GM12878 (cell line): Measurements from ENCODE around the gene ACTG1. TPM values are rescaled to one million over a fixed set of nuclear protein-coding genes. Genes with fewer than 3 reads are reported as not detected.
A peak's percentile ranks its signal among the peaks of the same experiment; 100 is the strongest.

Source experiments
- ATAC-seq: fragments of 200-7000 bp; cut with Tn5 transposase; 3 replicates; pipeline ENCODE4 v1.9.1; 2020; ENCODE audit warnings: mild to moderate bottlenecking, moderate library complexity
- BruUV-seq: library from RNA; stranded (reverse); fragments of 400-500 nt; replicated peaks from 2 replicates; lab custom pipeline; 2021; lab: Mats Ljungman, UMichigan
- CTCF ChIA-PET: fragments of 300-600 bp; sonication (Branson Sonifier 250); formaldehyde crosslinking; extraction: SDS; loops from one replicate; lab custom pipeline; 2021; ENCODE audit warnings: inconsistent platforms; lab: Yijun Ruan, JAX
- POLR2A ChIA-PET: fragments of 350-600 bp; formaldehyde crosslinking; extraction: SDS; loops from one replicate; lab custom pipeline; 2021; ENCODE audit warnings: inconsistent platforms; lab: Charles Lee
- RAD21 ChIA-PET: fragments of 300-600 bp; sonication (Branson Sonifier 250); formaldehyde crosslinking; loops from one replicate; lab custom pipeline; 2023; ENCODE audit warnings: antibody characterized with exemption; ENCODE audit not compliant: unreplicated experiment; lab: Charles Lee
- SMC1A ChIA-PET: fragments of 300-600 bp; sonication (Branson Sonifier 250); formaldehyde crosslinking; loops from one replicate; lab custom pipeline; 2023; ENCODE audit not compliant: unreplicated experiment, uncharacterized antibody; lab: Charles Lee
- DNase-seq: peaks from one replicate; pipeline ENCODE4 v3.0.0-alpha.2; 2011; ENCODE audit warnings: low read depth, low spot score
- FAIRE-seq: peaks from 3 replicates; lab custom pipeline; 2011; peaks lifted over from hg19 to GRCh38; lab: Jason Lieb, UNC
- H2AFZ ChIP-seq: 2 replicates; pipeline ENCODE4 v1.6.0; 2011; ENCODE audit warnings: low read depth, low read length, control low read depth; ENCODE audit not compliant: control insufficient read depth
- H3K27ac ChIP-seq: 2 replicates; pipeline ENCODE4 v1.5.1; 2011; ENCODE audit warnings: control low read depth; ENCODE audit not compliant: control insufficient read depth, insufficient read depth
- H3K27me3 ChIP-seq, 2 experiments: replicated peaks in 1 of 2; 2 replicates each; pipeline versions ENCODE4 v1.6.0 to v1.6.1; 2011; ENCODE audit warnings: low read length in 1 of 2; ENCODE audit not compliant: control insufficient read depth in 2 of 2, insufficient read depth in 2 of 2
- H3K36me3 ChIP-seq, 2 experiments: 2 replicates each; pipeline ENCODE4 v1.5.1; 2011; ENCODE audit warnings: low read length in 1 of 2; ENCODE audit not compliant: control insufficient read depth in 2 of 2, insufficient read depth in 2 of 2
- H3K4me1 ChIP-seq: 2 replicates; pipeline ENCODE4 v1.6.1; 2011; ENCODE audit warnings: mild to moderate bottlenecking, low read length, moderate library complexity, mixed read lengths; ENCODE audit not compliant: control insufficient read depth, insufficient read depth
- H3K4me2 ChIP-seq: 2 replicates; pipeline ENCODE4 v1.6.0; 2011; ENCODE audit warnings: control low read depth; ENCODE audit not compliant: control insufficient read depth, insufficient read depth
- H3K4me3 ChIP-seq: fragments of 200-600 bp; sonication (generic); 2 replicates; pipeline ENCODE4 v1.5.1; 2016
- H3K79me2 ChIP-seq: 2 replicates; pipeline ENCODE4 v1.6.0; 2011; ENCODE audit warnings: low read length; ENCODE audit not compliant: control insufficient read depth, insufficient read depth
- H3K9ac ChIP-seq: 2 replicates; pipeline ENCODE4 v1.8.0; 2011; ENCODE audit warnings: low read length, control low read depth, mixed read lengths; ENCODE audit not compliant: control insufficient read depth, insufficient read depth
- H3K9me3 ChIP-seq: replicated peaks from 3 replicates; pipeline ENCODE4 v1.5.1; 2011; ENCODE audit warnings: mild to moderate bottlenecking, low read length; ENCODE audit not compliant: control insufficient read depth, insufficient read depth
- H4K20me1 ChIP-seq: 2 replicates; pipeline ENCODE4 v1.6.0; 2011; ENCODE audit not compliant: control insufficient read depth, insufficient read depth
- HDGF ChIP-seq: fragments of 450-650 bp; IDR thresholded peaks from 2 replicates; pipeline ENCODE4 v1.6.1; 2016; ENCODE audit warnings: antibody characterized with exemption
- IKZF1 ChIP-seq: fragments of 450-650 bp; conservative IDR thresholded peaks from 2 replicates; pipeline ENCODE4 v1.6.1; 2017; ENCODE audit warnings: antibody characterized with exemption, mild to moderate bottlenecking
- MXI1 ChIP-seq: fragments of 150-350 bp; IDR thresholded peaks from 2 replicates; pipeline ENCODE4 v1.6.1; 2011; ENCODE audit warnings: low read depth, mild to moderate bottlenecking, inconsistent platforms, low read length, improper control_type of control experiment
- NFIC ChIP-seq: IDR thresholded peaks from 2 replicates; pipeline ENCODE4 v1.6.1; 2012; ENCODE audit warnings: low read depth, mild to moderate bottlenecking, inconsistent platforms, low read length, moderate library complexity
- NR2F1 ChIP-seq: fragments of 450-650 bp; conservative IDR thresholded peaks from 2 replicates; pipeline ENCODE4 v1.6.1; 2017; ENCODE audit warnings: mild to moderate bottlenecking
- SMAD5 ChIP-seq: IDR thresholded peaks from 2 replicates; pipeline ENCODE4 v1.6.1; 2016; ENCODE audit warnings: antibody characterized with exemption, low read depth
- TAF1 ChIP-seq: IDR thresholded peaks from 2 replicates; pipeline ENCODE4 v1.6.1; 2011; ENCODE audit warnings: mild to moderate bottlenecking, low read depth, low read length, borderline replicate concordance
- WGBS: methylation state at CpG from one replicate; pipeline ENCODE4 v1.1.6; 2016; ENCODE audit warnings: low lambda C conversion rate; ENCODE audit not compliant: insufficient replicate concordance, insufficient coverage; ENCODE audit errors: missing lambda C conversion rate; 5-methylcytosine and 5-hydroxymethylcytosine counted together
- in situ Hi-C: fragments of 300-500 bp; cut with MboI; formaldehyde crosslinking; loops from 9 replicates; pipeline ENCODE4 v1.14.3; 2018; ENCODE audit warnings: mixed read lengths
- intact Hi-C: fragments of 100-400 bp; cut with micrococcal nuclease; formaldehyde crosslinking; loops from one replicate; pipeline ENCODE4 v1.14.2; 2022; ENCODE audit not compliant: unreplicated experiment
- polyA plus RNA-seq, 11 experiments: library from polyadenylated mRNA; depleted of rRNA in 4 of 11; unstranded in 6 of 11; stranded (reverse) in 5 of 11; fragments of >200 nt; fragmentation: Nextera tagmentation in 4 of 11; fragmentation: Illumina TruSeq in 1 of 11; extraction: Ambion mirVana in 4 of 11; extraction: Trizol in 1 of 11; gene quantifications; 1 replicate in 1 of 11; 2 replicates in 10 of 11; pipeline versions ENCODE4 v1.2.1 to v1.2.3, GENCODE V29; 2011 to 2016; ENCODE audit warnings: inconsistent platforms in 2 of 11, missing spikeins in 2 of 11, low read depth in 1 of 11
- total RNA-seq, 4 experiments: library from RNA; depleted of rRNA in 3 of 4; stranded (reverse); fragments of >200 nt in 3 of 4; fragmentation: Illumina TruSeq in 1 of 4; extraction: Trizol in 1 of 4; gene quantifications; 2 replicates each; pipeline versions ENCODE4 v1.2.1 to v1.2.3, GENCODE V29; 2013 to 2021
- TF ChIP-seq, protein P1 (sequence below): fragments of 450-650 bp; IDR thresholded peaks from 2 replicates; pipeline ENCODE4 v1.6.1; 2017; ENCODE audit warnings: mild to moderate bottlenecking, moderate library complexity
- TF ChIP-seq, protein P2 (sequence below): fragments of 450-650 bp; conservative IDR thresholded peaks from 2 replicates; pipeline ENCODE4 v1.6.1; 2017; ENCODE audit warnings: mild to moderate bottlenecking, moderate library complexity
- TF ChIP-seq, protein P3 (sequence below): fragments of 150-350 bp; IDR thresholded peaks from 2 replicates; pipeline ENCODE4 v1.6.1; 2016; ENCODE audit warnings: low read depth, low read length
- TF ChIP-seq, protein P4 (sequence below): IDR thresholded peaks from 2 replicates; pipeline ENCODE4 v1.6.1; 2011; ENCODE audit warnings: mild to moderate bottlenecking, low read depth, low read length, moderate library complexity; ENCODE audit not compliant: insufficient replicate concordance

ACTG1 gene
- total and polyA plus RNA-seq, 10 of the 15 experiments (the other 5 are each of a cell fraction or from before 2014, with no cell fraction given), result 810 to 6,105 (median 3,650) TPM

DNA sequence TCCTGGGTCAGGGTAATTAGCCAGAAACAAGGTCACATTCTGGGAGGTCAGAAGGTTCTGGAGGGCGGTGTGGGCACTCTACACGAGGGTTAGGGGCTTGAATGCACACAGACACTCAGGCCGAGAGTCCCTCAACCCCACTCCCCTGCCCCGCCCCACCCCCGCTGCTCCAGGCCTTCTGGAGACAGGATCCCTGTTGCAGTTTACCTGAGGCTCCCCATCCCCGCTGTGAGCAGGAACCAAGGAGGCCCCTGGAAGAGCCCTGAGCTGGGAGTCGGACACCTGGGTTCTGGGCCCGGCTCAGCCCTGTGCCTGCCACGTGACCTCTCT, 4.4 kb upstream of the ACTG1 start (continued):
- TF ChIP-seq, protein P1, sequence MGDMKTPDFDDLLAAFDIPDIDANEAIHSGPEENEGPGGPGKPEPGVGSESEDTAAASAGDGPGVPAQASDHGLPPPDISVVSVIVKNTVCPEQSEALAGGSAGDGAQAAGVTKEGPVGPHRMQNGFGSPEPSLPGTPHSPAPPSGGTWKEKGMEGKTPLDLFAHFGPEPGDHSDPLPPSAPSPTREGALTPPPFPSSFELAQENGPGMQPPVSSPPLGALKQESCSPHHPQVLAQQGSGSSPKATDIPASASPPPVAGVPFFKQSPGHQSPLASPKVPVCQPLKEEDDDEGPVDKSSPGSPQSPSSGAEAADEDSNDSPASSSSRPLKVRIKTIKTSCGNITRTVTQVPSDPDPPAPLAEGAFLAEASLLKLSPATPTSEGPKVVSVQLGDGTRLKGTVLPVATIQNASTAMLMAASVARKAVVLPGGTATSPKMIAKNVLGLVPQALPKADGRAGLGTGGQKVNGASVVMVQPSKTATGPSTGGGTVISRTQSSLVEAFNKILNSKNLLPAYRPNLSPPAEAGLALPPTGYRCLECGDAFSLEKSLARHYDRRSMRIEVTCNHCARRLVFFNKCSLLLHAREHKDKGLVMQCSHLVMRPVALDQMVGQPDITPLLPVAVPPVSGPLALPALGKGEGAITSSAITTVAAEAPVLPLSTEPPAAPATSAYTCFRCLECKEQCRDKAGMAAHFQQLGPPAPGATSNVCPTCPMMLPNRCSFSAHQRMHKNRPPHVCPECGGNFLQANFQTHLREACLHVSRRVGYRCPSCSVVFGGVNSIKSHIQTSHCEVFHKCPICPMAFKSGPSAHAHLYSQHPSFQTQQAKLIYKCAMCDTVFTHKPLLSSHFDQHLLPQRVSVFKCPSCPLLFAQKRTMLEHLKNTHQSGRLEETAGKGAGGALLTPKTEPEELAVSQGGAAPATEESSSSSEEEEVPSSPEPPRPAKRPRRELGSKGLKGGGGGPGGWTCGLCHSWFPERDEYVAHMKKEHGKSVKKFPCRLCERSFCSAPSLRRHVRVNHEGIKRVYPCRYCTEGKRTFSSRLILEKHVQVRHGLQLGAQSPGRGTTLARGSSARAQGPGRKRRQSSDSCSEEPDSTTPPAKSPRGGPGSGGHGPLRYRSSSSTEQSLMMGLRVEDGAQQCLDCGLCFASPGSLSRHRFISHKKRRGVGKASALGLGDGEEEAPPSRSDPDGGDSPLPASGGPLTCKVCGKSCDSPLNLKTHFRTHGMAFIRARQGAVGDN, result no peak
- no peak for TF ChIP-seq TAF1
- no peak for TF ChIP-seq NFIC
- TF ChIP-seq MXI1, result no peak; the same call in 1 of the 2 replicates
- no peak for TF ChIP-seq SMAD5
- TF ChIP-seq NR2F1, result peak; percentile 24; the same call in 1 of the 2 replicates

DNA sequence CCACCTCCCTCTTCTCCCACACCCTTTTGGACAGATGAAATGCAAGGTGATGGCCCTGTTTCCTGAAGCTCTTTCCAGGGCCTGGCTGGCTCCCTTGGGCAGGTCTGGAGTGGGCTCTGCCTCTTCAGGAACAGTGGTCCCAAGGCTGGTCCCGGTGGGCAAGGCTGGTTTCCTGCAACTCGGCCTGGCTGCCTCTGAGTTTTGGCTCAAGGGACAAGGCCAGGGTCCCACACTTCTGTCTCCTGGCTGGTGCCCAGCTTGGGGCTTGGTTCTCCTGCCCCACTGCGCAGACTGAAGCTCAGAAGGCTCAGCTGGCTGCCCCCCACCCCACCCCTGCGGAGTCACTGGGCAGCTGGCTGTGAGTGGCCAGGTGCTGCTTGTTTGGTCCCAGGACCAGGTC, 3.8 kb upstream of the ACTG1 start:
- FAIRE-seq, result no peak
- TF ChIP-seq, protein P2, sequence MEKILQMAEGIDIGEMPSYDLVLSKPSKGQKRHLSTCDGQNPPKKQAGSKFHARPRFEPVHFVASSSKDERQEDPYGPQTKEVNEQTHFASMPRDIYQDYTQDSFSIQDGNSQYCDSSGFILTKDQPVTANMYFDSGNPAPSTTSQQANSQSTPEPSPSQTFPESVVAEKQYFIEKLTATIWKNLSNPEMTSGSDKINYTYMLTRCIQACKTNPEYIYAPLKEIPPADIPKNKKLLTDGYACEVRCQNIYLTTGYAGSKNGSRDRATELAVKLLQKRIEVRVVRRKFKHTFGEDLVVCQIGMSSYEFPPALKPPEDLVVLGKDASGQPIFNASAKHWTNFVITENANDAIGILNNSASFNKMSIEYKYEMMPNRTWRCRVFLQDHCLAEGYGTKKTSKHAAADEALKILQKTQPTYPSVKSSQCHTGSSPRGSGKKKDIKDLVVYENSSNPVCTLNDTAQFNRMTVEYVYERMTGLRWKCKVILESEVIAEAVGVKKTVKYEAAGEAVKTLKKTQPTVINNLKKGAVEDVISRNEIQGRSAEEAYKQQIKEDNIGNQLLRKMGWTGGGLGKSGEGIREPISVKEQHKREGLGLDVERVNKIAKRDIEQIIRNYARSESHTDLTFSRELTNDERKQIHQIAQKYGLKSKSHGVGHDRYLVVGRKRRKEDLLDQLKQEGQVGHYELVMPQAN, result no peak
- TF ChIP-seq, protein P3, sequence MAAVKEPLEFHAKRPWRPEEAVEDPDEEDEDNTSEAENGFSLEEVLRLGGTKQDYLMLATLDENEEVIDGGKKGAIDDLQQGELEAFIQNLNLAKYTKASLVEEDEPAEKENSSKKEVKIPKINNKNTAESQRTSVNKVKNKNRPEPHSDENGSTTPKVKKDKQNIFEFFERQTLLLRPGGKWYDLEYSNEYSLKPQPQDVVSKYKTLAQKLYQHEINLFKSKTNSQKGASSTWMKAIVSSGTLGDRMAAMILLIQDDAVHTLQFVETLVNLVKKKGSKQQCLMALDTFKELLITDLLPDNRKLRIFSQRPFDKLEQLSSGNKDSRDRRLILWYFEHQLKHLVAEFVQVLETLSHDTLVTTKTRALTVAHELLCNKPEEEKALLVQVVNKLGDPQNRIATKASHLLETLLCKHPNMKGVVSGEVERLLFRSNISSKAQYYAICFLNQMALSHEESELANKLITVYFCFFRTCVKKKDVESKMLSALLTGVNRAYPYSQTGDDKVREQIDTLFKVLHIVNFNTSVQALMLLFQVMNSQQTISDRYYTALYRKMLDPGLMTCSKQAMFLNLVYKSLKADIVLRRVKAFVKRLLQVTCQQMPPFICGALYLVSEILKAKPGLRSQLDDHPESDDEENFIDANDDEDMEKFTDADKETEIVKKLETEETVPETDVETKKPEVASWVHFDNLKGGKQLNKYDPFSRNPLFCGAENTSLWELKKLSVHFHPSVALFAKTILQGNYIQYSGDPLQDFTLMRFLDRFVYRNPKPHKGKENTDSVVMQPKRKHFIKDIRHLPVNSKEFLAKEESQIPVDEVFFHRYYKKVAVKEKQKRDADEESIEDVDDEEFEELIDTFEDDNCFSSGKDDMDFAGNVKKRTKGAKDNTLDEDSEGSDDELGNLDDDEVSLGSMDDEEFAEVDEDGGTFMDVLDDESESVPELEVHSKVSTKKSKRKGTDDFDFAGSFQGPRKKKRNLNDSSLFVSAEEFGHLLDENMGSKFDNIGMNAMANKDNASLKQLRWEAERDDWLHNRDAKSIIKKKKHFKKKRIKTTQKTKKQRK, result no peak
- TF ChIP-seq IKZF1, result 0 out of 2 replicates have a peak, but pooled peaks have one; percentile 20
- no peak for TF ChIP-seq HDGF
- TF ChIP-seq, protein P4, sequence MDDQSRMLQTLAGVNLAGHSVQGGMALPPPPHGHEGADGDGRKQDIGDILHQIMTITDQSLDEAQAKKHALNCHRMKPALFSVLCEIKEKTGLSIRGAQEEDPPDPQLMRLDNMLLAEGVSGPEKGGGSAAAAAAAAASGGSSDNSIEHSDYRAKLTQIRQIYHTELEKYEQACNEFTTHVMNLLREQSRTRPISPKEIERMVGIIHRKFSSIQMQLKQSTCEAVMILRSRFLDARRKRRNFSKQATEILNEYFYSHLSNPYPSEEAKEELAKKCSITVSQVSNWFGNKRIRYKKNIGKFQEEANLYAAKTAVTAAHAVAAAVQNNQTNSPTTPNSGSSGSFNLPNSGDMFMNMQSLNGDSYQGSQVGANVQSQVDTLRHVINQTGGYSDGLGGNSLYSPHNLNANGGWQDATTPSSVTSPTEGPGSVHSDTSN, result no peak

More for the DNA sequence above, 3.8 kb upstream of the ACTG1 start:
- Histone ChIP-seq H3K27ac (peak overlapping the region; percentile 100), H3K27me3 (no peaks in the 10 kb centered on the region), H3K4me3 (peak overlapping the region; percentile 72), H2AFZ (no peak overlapping the region), H3K79me2 (peaks cover 74% of the 10 kb centered on the region), H3K9ac (peak overlapping the region; percentile 87), H4K20me1 (peaks cover 4% of the 10 kb centered on the region), H3K9me3 (no peaks in the 10 kb centered on the region; the same call in 2 of the 3 replicates), H3K36me3 (peaks cover 3 to 6% of the 10 kb centered on the region in 2 experiments), H3K4me1 (peaks cover 33% of the 10 kb centered on the region), H3K4me2 (peak overlapping the region; percentile 100)
- POLR2A ChIA-PET, result interaction anchor here (0.5 to 2.1 kb wide), 11 partner anchors 8 to 788 kb away, joined by 3 to 11 read pairs (median 5); partner anchors contain the start of gene FAAP100
- 13% methylated on average over 4 of the region's 4 CpGs for WGBS
- CTCF ChIA-PET, result interaction anchor here (5.5 kb wide), 1 partner anchor 84 kb away, joined by 47 read pairs; no protein-coding TSS in a partner anchor
- BruUV-seq, result no TSS peak
- DNase-seq, result no peak
- ATAC-seq, result no peak
- intact Hi-C loops, result loop anchor here (2.0 to 10.0 kb wide), 3 partner anchors 36 to 262 kb away; partner anchors contain the start of gene FAAP100
- SMC1A ChIA-PET, result interaction anchor here (0.8 to 1.1 kb wide), 3 partner anchors 45 to 84 kb away, joined by 3 to 4 read pairs (median 3); no protein-coding TSS in a partner anchor
- RAD21 ChIA-PET, result interaction anchor here (1.3 to 7.6 kb wide), 2 partner anchors 36 to 84 kb away, joined by 4 to 44 read pairs; partner anchors contain the start of gene FAAP100
- in situ Hi-C loops, result no loop called here
